SJSA1 (cell line): ENCODE data around the gene TBX2. TPM values are rescaled to one million over a fixed set of nuclear protein-coding genes. Genes with fewer than 3 reads are reported as not detected.
A peak's percentile ranks its signal among the peaks of the same experiment; 100 is the strongest.

Source experiments
- DNase-seq, 2 experiments: peaks; one replicate each; pipeline ENCODE4 v3.0.0-alpha.2; 2015 to 2020; ENCODE audit warnings: low spot score in 2 of 2, low read depth in 1 of 2
- H3K27ac ChIP-seq: fragments of 250-450 bp; sonication (Bioruptor Pico); 2 replicates; pipeline ENCODE4 v1.5.1; 2020; ENCODE audit warnings: mild to moderate bottlenecking, moderate library complexity
- H3K27me3 ChIP-seq: fragments of 250-450 bp; sonication (Bioruptor Pico); replicated peaks from 2 replicates; pipeline ENCODE4 v1.5.1; 2020; ENCODE audit warnings: mild to moderate bottlenecking, moderate library complexity
- H3K36me3 ChIP-seq: fragments of 250-450 bp; sonication (Bioruptor Pico); 2 replicates; pipeline ENCODE4 v1.5.1; 2020; ENCODE audit warnings: mild to moderate bottlenecking
- H3K4me1 ChIP-seq: fragments of 250-450 bp; sonication (Bioruptor Pico); replicated peaks from 2 replicates; pipeline ENCODE4 v1.6.1; 2021; ENCODE audit warnings: mild to moderate bottlenecking
- H3K4me3 ChIP-seq: fragments of 250-450 bp; sonication (Bioruptor Pico); 2 replicates; pipeline ENCODE4 v1.5.1; 2020; ENCODE audit warnings: mild to moderate bottlenecking
- H3K9me3 ChIP-seq: fragments of 250-450 bp; sonication (Bioruptor Pico); replicated peaks from 2 replicates; pipeline ENCODE4 v1.5.1; 2020; ENCODE audit warnings: mild to moderate bottlenecking
- total RNA-seq: library from RNA; depleted of rRNA; stranded (reverse); fragments of >200 nt; shearing (Covaris generic); gene quantifications from 2 replicates; pipeline ENCODE4 v1.2.3, GENCODE V29; 2014

TBX2 gene
- total RNA-seq, 1 experiment from 2014 or later = 6.8 TPM

DNA sequence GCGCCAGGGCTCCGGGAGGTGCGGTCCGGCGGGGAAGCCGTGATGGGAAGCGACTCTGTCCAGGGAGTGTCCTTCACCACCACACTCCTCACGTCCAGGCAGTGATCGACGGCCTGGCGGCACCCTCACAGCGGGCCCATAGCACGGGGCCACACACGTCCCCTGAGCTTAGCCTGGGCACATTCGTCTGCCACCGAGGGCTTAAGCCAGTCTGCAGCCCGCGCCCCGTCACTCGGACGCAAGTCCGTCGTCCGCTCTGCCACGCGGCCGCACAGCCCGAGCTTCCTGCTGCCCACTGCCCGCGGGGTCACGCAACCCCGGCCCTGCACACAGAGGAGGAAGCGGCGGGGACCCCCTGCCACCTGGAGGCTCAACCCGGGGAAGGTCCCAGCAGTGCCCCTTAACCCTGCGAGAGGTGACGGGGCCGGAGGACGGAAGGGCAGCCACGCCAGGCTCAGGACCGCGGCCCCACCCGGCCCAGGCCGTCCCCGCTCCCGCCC is 3.0 kb upstream of the TBX2 start:
- Histone ChIP-seq H3K4me1 (peaks cover 34% of the 10 kb centered on the region), H3K36me3 (peaks cover 12% of the 10 kb centered on the region), H3K9me3 (peaks cover 10% of the 10 kb centered on the region), H3K27me3 (no peaks in the 10 kb centered on the region), H3K4me3 (peak overlapping the region; percentile 36), H3K27ac (no peak overlapping the region)
- DNase-seq = no peak

DNA sequence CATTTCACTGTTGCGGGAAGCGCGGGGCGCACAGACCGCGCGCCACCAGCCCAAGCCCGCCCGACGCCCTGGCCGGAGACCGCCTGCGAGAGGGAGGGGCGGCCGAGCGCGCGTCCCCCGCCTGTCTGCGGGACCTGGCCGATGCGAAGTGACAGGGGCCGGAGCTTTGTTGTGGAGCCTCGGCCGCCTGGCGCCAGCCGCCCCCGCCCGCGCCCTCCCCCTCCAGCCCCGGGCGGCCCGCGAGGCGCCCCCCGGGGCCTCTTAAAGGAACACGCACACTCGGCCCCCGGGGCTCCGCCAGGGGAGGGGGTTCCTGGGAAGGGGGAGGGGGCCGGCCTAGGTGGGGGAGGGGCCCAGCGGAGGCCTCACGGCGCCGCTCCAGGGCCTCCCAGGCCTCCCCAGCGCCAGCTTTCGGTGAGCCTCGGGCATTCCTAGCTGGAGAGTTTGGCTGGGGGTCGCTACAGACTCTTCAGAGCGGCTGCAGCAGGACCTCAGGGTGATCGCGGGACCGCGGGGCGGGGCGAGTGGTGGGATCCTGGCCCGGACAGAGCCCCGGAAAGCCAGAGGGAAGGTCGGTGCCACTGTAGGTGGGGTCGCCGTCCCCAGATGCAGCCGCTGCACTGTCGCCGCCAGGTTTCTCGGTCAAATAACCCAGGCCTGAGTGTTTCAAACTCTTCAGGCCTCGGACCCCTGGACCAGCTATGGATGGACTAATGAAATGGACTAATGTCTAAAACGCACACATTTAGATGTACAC is 2.4 kb upstream of the TBX2 start:
- no peak for DNase-seq
- Histone ChIP-seq H3K9me3 (peaks cover 10% of the 10 kb centered on the region), H3K4me1 (peaks cover 38% of the 10 kb centered on the region), H3K27me3 (no peaks in the 10 kb centered on the region), H3K4me3 (peak overlapping the region; percentile 36), H3K27ac (no peak overlapping the region), H3K36me3 (peaks cover 17% of the 10 kb centered on the region)

DNA sequence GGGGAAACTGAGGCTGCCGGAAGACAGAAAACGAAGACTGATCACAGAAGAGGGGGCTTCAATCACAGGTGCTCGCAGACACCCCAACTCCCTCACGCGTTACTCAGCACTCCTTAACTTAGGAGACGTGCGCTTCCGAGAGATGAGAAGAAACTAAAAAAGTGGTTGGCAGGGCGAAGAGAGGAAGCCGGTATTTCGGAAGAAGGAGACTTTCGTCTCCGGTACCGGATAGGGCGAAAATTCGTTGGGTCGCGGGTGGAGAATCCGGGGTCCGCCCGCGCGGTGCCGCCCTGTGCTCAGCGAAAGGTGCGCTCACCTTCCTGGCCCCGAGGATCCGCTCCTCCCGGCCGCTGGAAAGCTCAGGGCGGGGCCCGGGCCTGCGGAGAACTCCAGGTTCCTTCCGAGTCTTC is 917 bp upstream of the TBX2 start:
- Histone ChIP-seq H3K4me3 (peak overlapping the region; percentile 96), H3K9me3 (peaks cover 10% of the 10 kb centered on the region), H3K27me3 (no peaks in the 10 kb centered on the region), H3K27ac (peak overlapping the region; percentile 70), H3K36me3 (peaks cover 25% of the 10 kb centered on the region), H3K4me1 (peaks cover 38% of the 10 kb centered on the region)
- DNase-seq = no peak

DNA sequence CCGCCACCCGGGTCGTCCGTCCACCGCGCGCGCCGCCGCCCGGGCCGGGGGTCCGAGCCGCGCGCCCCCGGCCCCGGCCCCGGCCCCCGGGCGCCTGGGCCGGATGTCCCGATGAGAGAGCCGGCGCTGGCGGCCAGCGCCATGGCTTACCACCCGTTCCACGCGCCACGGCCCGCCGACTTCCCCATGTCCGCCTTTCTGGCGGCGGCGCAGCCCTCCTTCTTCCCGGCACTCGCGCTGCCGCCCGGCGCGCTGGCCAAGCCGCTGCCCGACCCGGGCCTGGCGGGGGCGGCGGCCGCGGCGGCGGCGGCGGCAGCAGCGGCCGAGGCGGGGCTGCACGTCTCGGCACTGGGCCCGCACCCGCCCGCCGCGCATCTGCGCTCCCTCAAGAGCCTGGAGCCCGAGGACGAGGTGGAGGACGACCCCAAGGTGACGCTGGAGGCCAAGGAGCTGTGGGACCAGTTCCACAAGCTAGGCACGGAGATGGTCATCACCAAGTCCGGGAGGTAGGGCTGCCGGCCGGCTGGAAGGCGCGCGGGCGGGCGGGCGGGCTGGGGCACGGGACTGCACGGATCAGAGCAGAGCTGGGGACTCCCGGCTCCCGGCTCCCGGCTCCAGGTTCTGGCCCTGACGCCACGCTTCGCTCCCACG is 548 bp downstream of the TBX2 start:
- Histone ChIP-seq H3K36me3 (peaks cover 40% of the 10 kb centered on the region), H3K9me3 (peaks cover 14% of the 10 kb centered on the region), H3K4me3 (peak overlapping the region; percentile 96), H3K4me1 (peaks cover 38% of the 10 kb centered on the region), H3K27me3 (no peaks in the 10 kb centered on the region), H3K27ac (no peak overlapping the region)
- DNase-seq = peak in 1 of 2 experiments; percentile 50

DNA sequence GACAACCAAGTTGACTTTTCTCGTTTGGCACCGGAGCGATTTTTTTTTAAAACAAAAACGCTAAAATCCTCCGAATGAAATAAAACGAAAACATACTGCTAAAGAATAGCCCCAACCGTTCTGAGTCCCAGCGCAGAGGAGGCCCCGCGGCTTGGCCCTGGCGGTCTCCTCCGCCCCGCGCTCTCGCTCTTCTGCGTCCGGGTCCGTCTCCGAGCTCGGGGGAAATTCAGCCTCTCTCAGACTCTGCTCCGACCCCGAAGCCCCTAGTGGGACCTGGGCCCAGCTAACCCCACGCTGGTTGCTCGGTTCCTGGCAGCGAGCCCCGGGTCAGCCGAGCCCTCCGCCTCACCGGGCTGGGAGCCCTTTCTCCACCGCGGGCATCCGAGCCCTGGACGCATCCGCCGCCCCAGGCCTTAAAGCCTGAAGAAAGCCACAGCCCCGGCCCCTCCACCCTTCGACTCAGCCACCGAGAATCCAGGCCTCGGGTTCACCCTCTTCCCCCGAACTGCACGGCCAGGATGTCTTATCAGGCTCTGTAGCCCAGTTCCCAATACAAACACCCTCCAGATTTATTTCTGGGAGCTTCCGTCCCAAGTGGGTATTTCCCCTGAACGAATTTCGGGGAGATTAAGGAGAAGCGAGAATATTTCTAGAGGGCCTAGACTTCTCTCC is 1.2 kb downstream of the TBX2 start:
- peak overlapping the region; percentile 96 for H3K4me3 ChIP-seq
- no peak overlapping the region for H3K27ac ChIP-seq
- peaks cover 38% of the 10 kb centered on the region for H3K4me1 ChIP-seq
- peaks cover 46% of the 10 kb centered on the region for H3K36me3 ChIP-seq
- H3K9me3 ChIP-seq = peaks cover 14% of the 10 kb centered on the region
- H3K27me3 ChIP-seq = no peaks in the 10 kb centered on the region
- DNase-seq = no peak

DNA sequence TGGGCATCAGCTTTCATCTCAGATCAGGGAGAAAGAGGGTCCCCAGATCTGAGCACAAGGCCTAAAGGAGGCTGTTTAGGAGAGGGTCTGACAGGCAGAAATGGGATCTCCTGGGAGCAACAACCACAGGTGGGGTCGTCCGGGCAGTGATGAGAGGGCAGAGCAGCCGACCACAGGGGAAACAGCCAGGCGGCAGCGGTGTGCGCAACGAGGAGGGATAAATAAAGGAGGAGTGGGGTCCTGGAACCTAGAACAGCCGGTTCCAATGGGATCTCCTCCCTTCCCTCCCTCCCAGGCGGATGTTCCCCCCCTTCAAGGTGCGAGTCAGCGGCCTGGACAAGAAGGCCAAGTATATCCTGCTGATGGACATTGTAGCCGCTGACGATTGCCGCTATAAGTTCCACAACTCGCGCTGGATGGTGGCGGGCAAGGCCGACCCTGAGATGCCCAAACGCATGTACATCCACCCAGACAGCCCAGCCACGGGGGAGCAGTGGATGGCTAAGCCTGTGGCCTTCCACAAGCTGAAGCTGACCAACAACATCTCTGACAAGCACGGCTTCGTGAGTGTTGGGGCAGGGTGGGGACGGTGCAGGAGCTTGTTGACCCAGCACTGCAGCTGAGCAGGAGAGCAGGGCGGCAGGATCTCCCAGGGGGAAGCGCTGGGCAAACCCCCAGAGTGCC is 1.9 kb downstream of the TBX2 start:
- Histone ChIP-seq H3K27ac (no peak overlapping the region), H3K9me3 (peaks cover 12% of the 10 kb centered on the region), H3K36me3 (peaks cover 51% of the 10 kb centered on the region), H3K27me3 (no peaks in the 10 kb centered on the region), H3K4me3 (peak overlapping the region; percentile 96), H3K4me1 (peaks cover 36% of the 10 kb centered on the region)
- no peak for DNase-seq

DNA sequence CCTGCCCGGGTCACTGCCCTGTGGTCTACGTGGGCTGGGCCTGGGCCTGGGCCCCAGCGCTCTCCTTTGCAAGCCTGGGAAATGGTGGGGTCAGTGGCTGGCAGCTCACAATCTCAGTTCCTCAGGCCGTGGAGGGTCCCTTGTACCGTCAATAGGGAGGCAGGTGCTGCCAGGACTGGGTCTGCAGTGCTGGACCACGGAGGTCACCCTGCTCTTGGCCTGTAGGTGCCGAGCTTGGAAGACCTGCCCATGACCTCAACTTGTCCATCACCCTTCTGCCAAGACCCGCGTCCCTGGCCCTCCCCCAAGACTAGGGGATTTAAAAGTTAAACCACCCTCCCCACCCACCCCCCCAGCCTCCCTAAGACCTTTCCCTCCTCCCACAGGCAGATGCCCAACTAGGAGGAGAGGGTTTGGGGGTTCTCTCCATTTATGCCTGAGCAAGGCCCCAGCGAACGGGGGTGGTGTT is 2.5 kb downstream of the TBX2 start:
- Histone ChIP-seq H3K4me3 (no peak overlapping the region), H3K36me3 (peaks cover 50% of the 10 kb centered on the region), H3K4me1 (peaks cover 30% of the 10 kb centered on the region), H3K27me3 (no peaks in the 10 kb centered on the region), H3K27ac (no peak overlapping the region), H3K9me3 (peaks cover 8% of the 10 kb centered on the region)
- DNase-seq = no peak

DNA sequence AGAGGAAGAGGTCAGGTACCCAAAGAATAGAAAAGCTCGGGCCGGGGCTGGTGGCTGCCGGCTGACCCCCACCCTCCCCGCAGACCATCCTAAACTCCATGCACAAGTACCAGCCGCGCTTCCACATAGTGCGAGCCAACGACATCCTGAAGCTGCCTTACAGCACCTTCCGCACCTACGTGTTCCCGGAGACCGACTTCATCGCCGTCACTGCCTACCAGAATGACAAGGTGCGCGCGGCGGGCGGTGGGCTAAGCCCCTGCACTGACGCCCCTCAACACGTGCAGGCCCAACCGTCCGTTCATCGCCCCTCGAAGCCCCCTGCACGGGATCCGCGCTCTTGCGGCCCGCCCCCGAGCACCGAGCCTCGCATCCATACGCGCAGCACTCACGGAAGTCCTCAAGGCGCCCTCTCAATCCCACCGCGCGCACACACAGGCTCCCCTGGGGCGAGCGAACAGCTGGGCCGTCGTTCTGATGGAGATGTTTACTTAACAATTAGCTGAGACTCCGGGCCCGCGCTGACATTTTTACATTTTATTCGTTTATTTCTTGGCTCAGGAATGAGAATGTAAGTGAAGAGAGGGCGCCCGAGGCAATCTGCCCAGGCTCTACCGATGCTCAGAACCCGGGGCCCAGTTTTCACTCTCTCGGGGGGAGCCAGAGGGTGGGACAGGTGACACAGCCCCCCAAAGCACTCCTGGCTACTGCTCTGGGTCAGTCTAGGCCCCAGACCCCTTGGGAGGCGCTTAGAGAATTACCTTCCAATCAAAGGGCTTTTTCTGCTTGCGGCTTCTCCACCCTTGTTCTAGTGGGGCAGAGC is 3.5 kb downstream of the TBX2 start:
- Histone ChIP-seq H3K36me3 (peaks cover 54% of the 10 kb centered on the region), H3K4me1 (peaks cover 26% of the 10 kb centered on the region), H3K4me3 (no peak overlapping the region), H3K9me3 (peaks cover 8% of the 10 kb centered on the region), H3K27me3 (no peaks in the 10 kb centered on the region), H3K27ac (no peak overlapping the region)
- DNase-seq = no peak

DNA sequence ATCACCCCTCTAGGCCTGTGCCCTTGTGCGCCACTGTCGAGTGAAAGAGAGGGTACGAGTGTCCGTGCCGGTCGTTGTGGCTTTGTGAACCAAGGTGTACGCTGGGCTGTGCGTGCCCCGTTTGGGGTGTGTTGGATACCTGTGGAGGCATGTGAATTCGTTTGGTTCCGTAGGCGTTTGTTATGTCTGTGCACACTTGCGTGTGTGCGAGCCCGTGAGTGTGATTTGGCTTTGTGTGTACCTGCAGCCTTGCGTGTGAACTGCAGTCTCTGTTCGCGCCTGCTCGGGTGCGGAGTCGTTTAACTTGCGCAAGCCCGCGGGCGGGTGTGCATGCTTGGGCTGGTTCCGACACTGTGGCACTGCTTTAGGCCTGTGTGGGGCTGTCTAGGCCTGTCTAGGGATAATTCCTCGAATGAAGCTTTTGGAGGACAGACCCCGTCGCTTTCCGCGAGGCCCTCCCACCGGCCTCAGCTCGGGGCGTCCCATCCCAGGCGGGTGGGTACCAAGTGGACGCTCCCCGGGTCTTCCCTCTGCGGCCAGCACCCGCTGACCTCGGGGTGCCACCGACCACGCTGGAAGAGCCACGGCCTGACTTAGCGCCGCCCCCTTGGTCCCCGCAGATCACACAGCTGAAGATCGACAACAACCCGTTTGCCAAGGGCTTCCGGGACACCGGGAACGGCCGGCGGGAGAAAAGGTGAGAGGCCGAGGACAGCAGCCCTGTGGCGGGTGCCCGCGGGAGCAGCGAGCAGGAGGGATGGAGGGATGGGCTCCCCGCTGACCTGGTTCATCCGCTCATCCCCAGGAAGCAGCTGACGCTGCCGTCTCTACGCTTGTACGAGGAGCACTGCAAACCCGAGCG is 4.4 kb downstream of the TBX2 start:
- H3K9me3 ChIP-seq = peaks cover 6% of the 10 kb centered on the region
- no peaks in the 10 kb centered on the region for H3K27me3 ChIP-seq
- H3K36me3 ChIP-seq = peaks cover 57% of the 10 kb centered on the region
- no peak overlapping the region for H3K27ac ChIP-seq
- H3K4me1 ChIP-seq = peaks cover 20% of the 10 kb centered on the region
- DNase-seq = no peak
- no peak overlapping the region for H3K4me3 ChIP-seq

DNA sequence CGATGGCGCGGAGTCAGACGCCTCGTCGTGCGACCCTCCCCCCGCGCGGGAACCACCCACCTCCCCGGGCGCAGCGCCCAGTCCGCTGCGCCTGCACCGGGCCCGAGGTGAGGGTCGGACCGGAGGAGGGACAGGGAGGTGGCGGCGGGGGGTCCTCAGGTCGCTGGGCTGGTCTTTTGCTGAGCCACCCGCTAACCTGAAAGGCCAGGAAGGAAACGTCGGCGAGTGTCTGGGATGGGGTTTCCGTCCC is 4.9 kb downstream of the TBX2 start:
- Histone ChIP-seq H3K36me3 (peaks cover 54% of the 10 kb centered on the region), H3K27me3 (no peaks in the 10 kb centered on the region), H3K27ac (no peak overlapping the region), H3K9me3 (peaks cover 4% of the 10 kb centered on the region; the same call in 1 of the 2 replicates), H3K4me3 (no peak overlapping the region), H3K4me1 (peaks cover 20% of the 10 kb centered on the region)
- DNase-seq = no peak

DNA sequence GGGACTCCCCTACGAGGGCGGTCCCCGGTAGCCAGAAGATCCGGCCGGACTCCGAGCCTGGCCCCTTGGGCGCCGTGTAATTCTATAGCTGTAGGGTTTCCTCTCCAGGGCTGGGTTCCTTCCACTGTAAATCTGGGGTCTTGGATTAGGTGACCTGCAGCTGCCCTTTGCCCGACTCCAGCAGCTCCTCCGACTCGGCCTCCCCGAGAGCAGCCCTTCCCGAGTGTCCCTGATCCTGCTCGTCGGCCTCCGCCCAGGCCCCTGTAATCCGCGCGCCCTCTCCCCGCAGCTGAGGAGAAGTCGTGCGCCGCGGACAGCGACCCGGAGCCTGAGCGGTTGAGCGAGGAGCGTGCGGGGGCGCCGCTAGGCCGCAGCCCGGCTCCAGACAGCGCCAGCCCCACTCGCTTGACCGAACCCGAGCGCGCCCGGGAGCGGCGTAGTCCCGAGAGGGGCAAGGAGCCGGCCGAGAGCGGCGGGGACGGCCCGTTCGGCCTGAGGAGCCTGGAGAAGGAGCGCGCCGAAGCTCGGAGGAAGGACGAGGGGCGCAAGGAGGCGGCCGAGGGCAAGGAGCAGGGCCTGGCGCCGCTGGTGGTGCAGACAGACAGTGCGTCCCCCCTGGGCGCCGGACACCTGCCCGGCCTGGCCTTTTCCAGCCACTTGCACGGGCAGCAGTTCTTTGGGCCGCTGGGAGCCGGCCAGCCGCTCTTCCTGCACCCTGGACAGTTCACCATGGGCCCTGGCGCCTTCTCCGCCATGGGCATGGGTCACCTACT is 5.5 kb downstream of the TBX2 start:
- H3K36me3 ChIP-seq = peaks cover 54% of the 10 kb centered on the region
- H3K27ac ChIP-seq = no peak overlapping the region
- peaks cover 4% of the 10 kb centered on the region; the same call in 1 of the 2 replicates for H3K9me3 ChIP-seq
- peaks cover 25% of the 10 kb centered on the region for H3K4me1 ChIP-seq
- DNase-seq = no peak
- H3K27me3 ChIP-seq = no peaks in the 10 kb centered on the region
- H3K4me3 ChIP-seq = no peak overlapping the region
